Left colon (tissue), 2 donors: ENCODE measurements around the gene SPPL2C. TPM values are rescaled to one million over a fixed set of nuclear protein-coding genes. Genes with fewer than 3 reads are reported as not detected.
"Not testable (repeated sequence)": the region's sequence is repeated elsewhere in the genome, so short reads cannot be mapped to it uniquely, and the experiment has no call there.

Source experiments
- ATAC-seq: fragments of 200-7000 bp; cut with Tn5 transposase; one replicate; pipeline ENCODE4 v1.9.1; 2020; ENCODE audit warnings: mild to moderate bottlenecking, moderate library complexity
- DNase-seq, 2 donors: peaks; one replicate each; pipeline ENCODE4 v3.0.0-alpha.2; 2020
- intact Hi-C, 2 donors: fragments of 100-400 bp; cut with DNase I in 1 of 2; cut with micrococcal nuclease in 1 of 2; formaldehyde crosslinking; loops; one replicate each; pipeline versions ENCODE4 v1.11.2 to v1.14.0; 2022; cut with DNase I, micrococcal nuclease
- total RNA-seq, 2 donors: library from RNA; stranded (reverse); fragmentation: NEBNext Ultra II Directional; extraction: Animal tissue kit (Norgen Biotek cat#: 25700); gene quantifications; one replicate each; pipeline ENCODE4 v1.2.1, GENCODE V29; 2021
- donor health status: DM: no; HTN: no; CAD: no.
- donor health status: DM: yes; HTN: yes; CAD: no.

Gene SPPL2C
- total RNA-seq, 2 donors from 2014 or later, result not detected

GRCh38 chr17:45846646-45847045 lies 2.0 kb downstream of the SPPL2C start:
- DNase-seq (no peak), ATAC-seq (no peak)
- intact Hi-C loops, result no loop called here

- intact Hi-C loops, result no loop called here
- ATAC-seq (no peak), DNase-seq (no peak)
Observed at GRCh38 chr17:45847101-45847500, 2.4 kb downstream of the SPPL2C start.

GRCh38 chr17:45847747-45848146 lies 3.1 kb downstream of the SPPL2C start:
- intact Hi-C loops, result no loop called here
- ATAC-seq, result no peak
- no peak for DNase-seq

GRCh38 chr17:45848405-45848804 lies 3.7 kb downstream of the SPPL2C start:
- intact Hi-C loops, result no loop called here
- DNase-seq (no peak), ATAC-seq (no peak)

GRCh38 chr17:45848868-45849535 lies 4.3 kb downstream of the SPPL2C start:
- ATAC-seq, result no peak
- DNase-seq, result no peak
- intact Hi-C loops, result no loop called here

- intact Hi-C loops, result no loop called here
- ATAC-seq (no peak), DNase-seq (no peak)
Observed at GRCh38 chr17:45849536-45849990, 4.9 kb downstream of the SPPL2C start.

GRCh38 chr17:45850011-45850410 lies 5.3 kb downstream of the SPPL2C start:
- intact Hi-C loops, result no loop called here
- DNase-seq, result no peak

GRCh38 chr17:45850468-45850867 lies 5.8 kb downstream of the SPPL2C start:
- ATAC-seq, result no peak
- intact Hi-C loops, result no loop called here
- no peak for DNase-seq

More at GRCh38 chr17:45850011-45850410, 5.3 kb downstream of the SPPL2C start:
- no peak for ATAC-seq

GRCh38 chr17:45851022-45851421 lies 6.3 kb downstream of the SPPL2C start:
- DNase-seq, result no peak
- ATAC-seq, result no peak
- intact Hi-C loops, result no loop called here

- intact Hi-C loops, result no loop called here
- ATAC-seq (no peak), DNase-seq (no peak)
Observed at GRCh38 chr17:45851464-45851863, 6.8 kb downstream of the SPPL2C start.

- ATAC-seq (no peak), DNase-seq (no peak)
- intact Hi-C loops, result no loop called here
Observed at GRCh38 chr17:45851873-45852272, 7.2 kb downstream of the SPPL2C start.

- DNase-seq, result peak; percentile 32 to 63
- ATAC-seq, result no peak
- intact Hi-C loops, result no loop called here
Observed at GRCh38 chr17:45852535-45853297, 8.0 kb downstream of the SPPL2C start.

- DNase-seq (no peak), ATAC-seq (no peak)
- intact Hi-C loops, result no loop called here
Observed at GRCh38 chr17:45854209-45854608, 9.5 kb downstream of the SPPL2C start.

- ATAC-seq (no peak), DNase-seq (no peak)
- intact Hi-C loops, result no loop called here
Observed at GRCh38 chr17:45855691-45856336, 11.1 kb downstream of the SPPL2C start.

GRCh38 chr17:45857977-45858708 lies 13.5 kb downstream of the SPPL2C start:
- intact Hi-C loops, result no loop called here
- no peak for DNase-seq
- ATAC-seq, result no peak

- ATAC-seq (no peak), DNase-seq (no peak)
- intact Hi-C loops, result no loop called here
Observed at GRCh38 chr17:45861165-45861564, 16.5 kb downstream of the SPPL2C start.

- intact Hi-C loops, DNase-seq, ATAC-seq: not testable (repeated sequence)
Observed at GRCh38 chr17:45862127-45862526, 17.4 kb downstream of the SPPL2C start.

- intact Hi-C loops, result no loop called here
- DNase-seq (no peak), ATAC-seq (no peak)
Observed at GRCh38 chr17:45863857-45864654, 19.4 kb downstream of the SPPL2C start.

GRCh38 chr17:45867171-45867570 lies 22.5 kb downstream of the SPPL2C start:
- ATAC-seq, result no peak
- no peak for DNase-seq
- intact Hi-C loops, result no loop called here
